GM21390 (cell line): ENCODE results near the gene BTBD8.
"Not testable (repeated sequence)": the region's sequence is repeated elsewhere in the genome, so short reads cannot be mapped to it uniquely, and the experiment has no call there.

Source experiments
- ATAC-seq: cut with Tn5 transposase; IDR thresholded peaks from one replicate; pipeline ENCODE4 v1.9.1; 2021; ENCODE audit not compliant: unreplicated experiment

Gene BTBD8

GRCh38 chr1:92080128-92080985 lies at the start of gene BTBD8:
TSS of gene BTBD8 (plus strand) at chr1:92080345. CDS start at chr1:92080572, 227 bp downstream.
- peak; percentile 96 for ATAC-seq

DNA sequence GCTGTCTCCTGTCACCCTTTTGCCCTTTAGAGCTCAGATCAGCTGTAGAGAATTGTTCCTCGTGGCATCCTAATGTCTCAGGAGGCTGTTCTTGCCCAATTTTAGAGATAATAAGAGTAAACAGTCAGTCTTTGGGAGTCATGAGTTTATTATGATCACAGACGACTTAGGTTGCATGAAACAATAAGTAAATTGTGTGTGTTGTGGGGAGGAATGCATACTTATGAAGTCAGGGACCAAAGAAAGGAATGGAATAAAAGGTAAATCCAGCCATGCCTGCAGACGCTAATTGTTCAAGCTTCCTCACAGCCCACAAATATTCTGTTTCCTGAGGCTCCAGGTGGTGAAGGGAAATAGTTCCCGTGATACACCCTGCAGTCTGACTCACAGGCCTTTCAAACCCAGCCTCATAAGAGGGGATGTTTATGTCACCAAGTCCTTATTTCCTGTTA lies 49.5 kb upstream of the BTBD8 start:
- no peak for ATAC-seq

DNA sequence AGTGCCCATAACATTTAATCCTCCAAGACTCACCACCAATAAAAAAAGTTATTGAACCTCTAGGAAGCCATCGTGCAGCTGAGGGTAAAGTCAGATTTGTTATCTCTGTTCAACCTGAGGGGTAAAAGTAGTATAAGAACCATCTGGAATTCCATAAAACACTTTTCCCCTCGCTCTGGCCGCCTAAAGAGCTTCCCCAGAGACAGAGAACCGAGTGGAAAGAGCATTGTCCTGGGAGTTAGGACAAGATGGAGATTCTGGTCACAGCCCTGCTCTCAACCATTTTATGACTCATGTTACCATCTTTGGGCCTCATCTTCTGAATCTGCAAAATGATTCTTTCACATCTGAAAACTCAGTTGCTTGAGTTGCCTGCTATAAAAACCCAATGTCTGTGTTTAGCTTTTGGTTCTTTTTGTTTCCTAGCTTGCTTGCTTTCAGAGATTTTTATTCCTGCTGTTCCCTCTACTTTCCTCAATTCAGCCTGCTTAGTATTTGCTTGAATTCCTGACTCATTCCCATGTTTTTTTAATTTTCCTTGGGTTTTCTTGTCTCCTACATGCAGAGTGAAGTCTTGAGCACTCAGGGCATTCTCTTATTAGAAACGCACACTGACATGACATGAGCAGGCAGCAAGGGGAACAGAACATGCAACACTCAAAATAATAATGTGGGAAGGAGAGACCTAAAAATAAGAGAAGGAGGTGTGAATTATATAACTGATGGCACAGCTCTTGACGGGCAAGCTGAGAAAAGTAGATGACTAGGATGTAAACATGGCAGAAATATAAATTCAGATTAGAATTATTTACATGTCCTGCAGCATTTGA lies 48.6 kb upstream of the BTBD8 start:
- ATAC-seq = no peak

GRCh38 chr1:92037400-92037799 lies 42.7 kb upstream of the BTBD8 start:
- no peak for ATAC-seq

- ATAC-seq = no peak
Measured at GRCh38 chr1:92038695-92039346, 41.3 kb upstream of the BTBD8 start.

DNA sequence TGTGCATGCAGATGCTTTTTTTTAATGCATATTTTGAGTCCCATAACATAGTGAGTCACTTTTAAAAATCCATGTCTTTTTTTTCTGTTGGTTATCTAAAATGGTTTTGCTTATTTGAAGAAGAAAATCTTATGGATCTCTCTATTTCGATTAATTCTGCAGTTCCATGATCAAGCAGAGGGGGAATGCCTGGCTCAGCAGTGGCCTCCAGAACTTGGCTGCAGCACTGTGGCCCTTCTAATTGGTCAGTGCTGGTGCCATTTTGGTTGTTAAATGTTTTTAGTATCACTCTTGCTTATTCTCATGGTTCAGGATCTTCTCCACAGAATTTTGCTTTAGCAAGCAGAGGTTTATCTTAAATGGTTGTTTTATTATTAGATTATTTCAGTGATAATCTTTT lies 39.2 kb upstream of the BTBD8 start:
- no peak for ATAC-seq

DNA sequence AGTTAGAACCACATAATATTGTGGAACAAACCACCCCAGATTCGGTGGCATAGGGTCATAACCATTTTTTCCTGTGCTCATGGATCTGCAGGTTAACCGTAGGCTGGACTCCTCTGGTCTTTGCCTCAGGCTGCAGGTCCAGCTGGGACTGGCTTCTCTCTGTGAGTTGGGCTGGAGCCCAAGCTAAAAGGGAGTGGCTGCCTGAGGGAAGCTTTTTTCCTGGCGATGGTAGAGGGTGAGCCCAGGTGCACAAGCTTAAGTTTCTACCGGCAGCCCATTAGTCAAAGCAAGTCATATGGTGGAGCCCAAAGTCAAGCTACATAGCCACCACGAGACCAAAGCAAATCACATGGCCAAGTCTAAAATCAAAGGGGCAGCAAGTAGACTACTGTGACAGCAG lies 36.5 kb upstream of the BTBD8 start:
- ATAC-seq = no peak

GRCh38 chr1:92045766-92046495 lies 34.2 kb upstream of the BTBD8 start:
- no peak for ATAC-seq

DNA sequence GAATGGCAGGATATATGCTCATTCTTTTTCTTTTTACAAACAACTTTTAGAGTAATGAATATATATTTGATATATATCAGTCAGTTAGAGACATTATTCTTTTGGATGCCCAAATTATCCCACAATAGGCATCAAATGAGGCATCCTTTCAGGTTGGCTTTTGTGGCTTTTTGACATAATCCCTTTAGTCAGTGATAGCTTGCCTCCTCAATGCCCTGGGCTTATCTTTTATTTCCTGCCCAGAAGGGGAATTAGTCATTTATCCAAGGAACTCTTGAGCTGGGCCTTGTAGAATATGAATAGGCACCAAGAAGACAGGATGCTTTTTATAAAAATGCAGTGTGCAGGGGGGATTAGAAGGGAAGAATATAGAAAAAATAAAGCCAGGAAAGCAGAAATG lies 28.2 kb upstream of the BTBD8 start:
- no peak for ATAC-seq

GRCh38 chr1:92065042-92065441 lies 15.1 kb upstream of the BTBD8 start:
- no peak for ATAC-seq

DNA sequence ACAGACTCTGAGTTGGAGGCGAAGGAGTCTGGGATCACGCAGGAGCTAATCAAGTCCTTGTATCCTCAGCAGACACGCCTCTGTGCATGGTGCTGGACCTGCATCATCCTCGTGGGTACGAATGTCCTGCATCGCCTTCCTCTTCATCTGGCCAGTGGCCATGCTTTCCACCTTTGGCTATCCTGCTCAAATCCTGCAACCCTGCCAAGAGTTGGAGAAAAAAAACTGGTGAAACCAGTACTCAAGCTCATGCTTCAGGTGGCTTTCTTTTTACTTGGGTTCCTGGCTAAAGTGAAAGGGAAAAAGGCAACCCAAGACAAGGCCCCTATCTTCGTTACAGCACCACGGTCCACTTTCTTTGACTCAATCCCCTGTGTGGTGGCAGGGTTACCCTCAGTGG lies 13.8 kb upstream of the BTBD8 start:
- ATAC-seq = no peak

DNA sequence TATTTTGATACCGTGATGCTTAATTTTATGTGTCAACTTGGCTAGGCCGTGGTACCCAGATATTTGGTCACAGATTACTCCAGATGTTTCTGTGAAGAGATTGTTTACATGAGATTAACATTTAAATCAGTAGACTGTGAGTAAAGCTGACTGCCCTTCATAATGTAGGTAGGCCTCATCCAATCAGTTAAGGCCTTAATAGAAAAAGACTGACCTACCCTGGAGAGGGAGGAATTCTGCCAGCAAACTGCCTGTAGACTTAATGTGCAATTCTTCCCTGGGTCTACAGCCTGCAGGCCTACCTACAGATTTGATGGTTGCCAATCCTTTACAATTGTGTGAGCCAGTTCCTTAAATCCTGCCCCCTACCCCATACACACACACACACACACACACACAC lies 9.3 kb upstream of the BTBD8 start:
- ATAC-seq = no peak

DNA sequence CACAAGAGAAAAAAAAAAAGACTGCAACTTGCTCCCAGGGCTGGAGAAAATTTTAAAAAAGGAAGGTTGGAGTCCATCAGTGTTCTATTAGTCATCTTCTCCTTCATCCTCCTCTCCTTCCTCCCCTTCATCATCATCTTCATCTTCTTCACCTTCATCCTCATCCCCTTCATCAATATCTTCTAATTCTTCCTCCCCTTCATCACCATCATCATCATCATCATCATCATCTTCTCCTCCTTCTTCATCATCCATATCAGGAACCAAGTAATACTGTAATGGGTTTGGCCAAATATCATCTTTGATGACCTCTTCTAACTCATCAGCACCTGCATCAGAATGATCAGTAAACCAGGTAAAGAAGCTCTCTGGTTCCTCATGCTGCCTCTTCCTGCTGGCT lies 5.7 kb upstream of the BTBD8 start:
- not testable (repeated sequence) for ATAC-seq

- ATAC-seq = no peak
Measured at GRCh38 chr1:92075311-92075710, 4.8 kb upstream of the BTBD8 start, which contains the start of gene SETSIP. TSS of gene SETSIP (minus strand) at chr1:92075411. CDS start at chr1:92075411, 0 bp downstream.

GRCh38 chr1:92076363-92076762 lies 3.8 kb upstream of the BTBD8 start:
- no peak for ATAC-seq

DNA sequence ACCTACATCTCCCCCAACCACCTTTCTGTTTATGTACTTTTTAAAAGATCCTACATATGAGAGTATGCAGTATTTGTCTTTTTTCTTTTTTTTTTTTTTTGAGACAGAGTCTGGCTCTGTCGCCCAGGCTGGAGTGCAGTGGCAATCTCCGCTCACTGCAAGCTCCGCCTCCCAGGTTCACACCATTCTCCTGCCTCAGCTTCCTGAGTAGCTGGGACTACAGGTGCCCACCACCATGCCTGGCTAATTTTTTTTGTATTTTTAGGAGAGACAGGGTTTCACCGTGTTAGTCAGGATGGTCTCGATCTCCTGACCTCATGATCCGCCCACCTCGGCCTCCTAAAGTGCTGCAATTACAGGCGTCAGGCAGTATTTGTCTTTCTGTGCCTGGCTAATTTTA lies 2.1 kb upstream of the BTBD8 start:
- ATAC-seq = not testable (repeated sequence)

DNA sequence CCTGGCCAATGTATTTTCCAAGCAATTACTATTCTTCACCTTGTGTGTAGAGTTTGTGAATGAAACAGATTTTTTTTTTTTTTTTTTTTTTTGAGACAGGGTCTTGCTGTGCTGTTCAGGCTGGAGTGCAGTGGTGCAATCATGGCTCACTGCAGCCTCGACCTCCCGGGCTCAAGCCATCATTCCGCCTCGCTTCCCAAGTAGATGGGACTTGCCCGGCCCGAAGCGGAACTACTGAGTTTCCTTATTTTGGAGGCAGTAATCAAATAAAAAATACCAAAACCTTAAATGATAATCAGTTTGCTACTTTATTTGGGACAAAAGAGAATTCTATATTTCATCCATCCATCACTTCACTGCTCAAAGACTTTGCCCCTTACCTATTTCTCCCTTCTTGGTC lies 704 bp upstream of the BTBD8 start:
- ATAC-seq = no peak

- no peak for ATAC-seq
Measured at GRCh38 chr1:92081031-92081430, 886 bp downstream of the BTBD8 start.

DNA sequence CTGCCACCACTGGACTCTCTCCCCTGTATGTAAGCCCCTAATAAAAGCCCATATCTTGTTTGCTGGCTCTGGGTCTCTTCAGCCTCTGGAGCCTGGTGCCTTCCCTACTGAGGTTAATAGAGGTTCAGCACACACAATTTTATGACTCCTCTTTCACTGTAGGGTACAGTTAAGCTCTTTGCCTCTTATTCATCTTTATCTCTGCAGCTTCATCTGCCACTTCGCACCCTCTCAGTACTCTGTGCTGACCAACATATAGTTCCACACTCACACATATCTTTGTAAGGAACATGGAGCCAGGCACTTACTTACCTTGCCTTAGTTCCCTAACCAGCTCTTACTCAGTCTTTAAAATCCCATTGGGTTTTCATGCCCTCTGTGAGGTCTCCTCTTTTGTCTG lies 4.5 kb downstream of the BTBD8 start:
- no peak for ATAC-seq

DNA sequence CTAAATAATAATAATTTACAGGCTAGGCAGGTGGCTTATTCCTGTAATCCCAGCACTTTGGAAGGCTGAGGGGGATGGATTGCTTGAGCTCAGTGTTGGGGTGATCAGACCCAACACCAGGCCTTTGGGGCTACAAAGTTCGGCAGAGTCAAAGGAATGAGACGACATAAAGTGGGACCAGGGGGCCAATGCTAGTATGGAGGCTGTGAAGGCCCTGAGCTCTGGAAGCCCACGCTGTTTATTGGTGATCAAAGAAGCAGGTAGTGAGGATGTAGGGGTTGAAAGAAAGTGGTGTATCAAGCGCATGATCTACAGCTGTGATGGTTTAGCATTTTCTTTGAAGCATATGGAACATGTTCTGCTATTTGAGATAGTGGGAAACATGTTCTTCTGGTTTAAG lies 5.6 kb downstream of the BTBD8 start:
- ATAC-seq = no peak

DNA sequence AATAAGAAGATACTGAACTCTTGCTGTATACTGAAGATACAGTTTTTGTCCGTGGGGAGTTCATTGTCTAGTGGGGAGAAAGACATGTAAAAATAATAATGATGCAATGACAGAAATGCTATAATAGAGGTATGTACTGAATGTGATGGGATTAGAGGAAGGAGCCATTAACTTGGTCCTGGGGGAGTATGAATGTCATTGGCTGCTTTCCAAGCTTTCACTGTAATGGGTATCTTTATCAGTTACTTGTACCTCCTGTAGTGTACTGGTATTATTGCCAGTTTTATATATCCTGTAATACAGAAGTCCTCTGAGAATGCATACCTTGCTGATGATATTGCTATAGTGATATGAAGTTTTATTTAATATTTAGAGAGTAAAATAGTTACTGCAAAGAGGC lies 7.4 kb downstream of the BTBD8 start:
- ATAC-seq = no peak
